T-cell (primary cell): ENCODE measurements around the gene SLC25A24. TPM values are rescaled to one million over a fixed set of nuclear protein-coding genes. Genes with fewer than 3 reads are reported as not detected.
"Not testable (repeated sequence)": the region's sequence is repeated elsewhere in the genome, so short reads cannot be mapped to it uniquely, and the experiment has no call there.

Source experiments
- ATAC-seq, 4 experiments: fragments of 200-7000 bp in 3 of 4; fragments of 150-1000 bp in 1 of 4; cut with Tn5 transposase; replicated peaks in 1 of 4; 1 replicate in 3 of 4; 2 replicates in 1 of 4; pipeline ENCODE4 v1.10.0; 2021; ENCODE audit warnings: moderate library complexity in 3 of 4, mild to moderate bottlenecking in 2 of 4, moderate number of reproducible peaks in 1 of 4
- CTCF ChIA-PET, 2 donors: fragments of 300-600 bp; sonication (Branson Sonifier 250); formaldehyde crosslinking; loops; one replicate each; lab custom pipeline; 2022; ENCODE audit warnings: antibody characterized with exemption in 2 of 2; lab: Charles Lee
- POLR2A ChIA-PET, 2 donors: fragments of 300-600 bp; sonication (Branson Sonifier 250); formaldehyde crosslinking; loops; one replicate each; lab custom pipeline; 2022; ENCODE audit warnings: antibody characterized with exemption in 2 of 2; lab: Charles Lee
- DNase-seq, 35 experiments: peaks; one replicate each; pipeline versions ENCODE4 v3.0.0 to v3.0.0-alpha.2; 2013 to 2023
- H3K27ac ChIP-seq: one replicate; pipeline ENCODE4 v1.5.1; 2013; ENCODE audit warnings: low read length
- H3K27me3 ChIP-seq, 2 experiments: replicated peaks in 1 of 2; 1 replicate in 1 of 2; 2 replicates in 1 of 2; pipeline versions ENCODE4 v1.6.1 to v1.7.0; 2013; ENCODE audit warnings: low read length in 1 of 2, mixed read lengths in 1 of 2; ENCODE audit not compliant: control insufficient read depth in 2 of 2, insufficient read depth in 2 of 2; ENCODE audit errors: extremely low read depth in 1 of 2
- H3K36me3 ChIP-seq, 2 donors: 1 replicate in 1 of 2; 2 replicates in 1 of 2; pipeline versions ENCODE4 v1.6.1 to v1.7.0; 2013; ENCODE audit warnings: low read length in 1 of 2; ENCODE audit not compliant: control insufficient read depth in 2 of 2, insufficient read depth in 1 of 2; ENCODE audit errors: extremely low read depth in 1 of 2
- H3K4me1 ChIP-seq, 2 experiments: 1 replicate in 1 of 2; 2 replicates in 1 of 2; pipeline versions ENCODE4 v1.6.1 to v1.7.0; 2013; ENCODE audit warnings: low read length in 2 of 2, mixed read lengths in 1 of 2; ENCODE audit not compliant: insufficient read depth in 2 of 2, control insufficient read depth in 1 of 2; ENCODE audit errors: extremely low read depth in 1 of 2
- H3K4me3 ChIP-seq, 2 donors: 1 replicate in 1 of 2; 2 replicates in 1 of 2; pipeline versions ENCODE4 v1.5.1 to v1.7.0; 2013; ENCODE audit warnings: mild to moderate bottlenecking in 2 of 2, low read length in 1 of 2, moderate library complexity in 1 of 2; ENCODE audit not compliant: control insufficient read depth in 1 of 2; ENCODE audit errors: extremely low read depth in 1 of 2
- H3K9me3 ChIP-seq: 2 replicates; pipeline ENCODE4 v1.7.0; 2013
- H3K27ac Mint-ChIP-seq, 2 donors: one replicate each; pipeline ENCODE4 v1.8.0; 2020 to 2021; ENCODE audit warnings: mild to moderate bottlenecking in 2 of 2, mixed read lengths in 2 of 2
- H3K27me3 Mint-ChIP-seq, 2 donors: one replicate each; pipeline ENCODE4 v1.8.0; 2021 to 2022; ENCODE audit warnings: mixed read lengths in 2 of 2
- H3K36me3 Mint-ChIP-seq: one replicate; pipeline ENCODE4 v1.8.0; 2021; ENCODE audit warnings: mixed read lengths
- H3K4me1 Mint-ChIP-seq, 3 donors: one replicate each; pipeline ENCODE4 v1.8.0; 2020 to 2022; ENCODE audit warnings: mixed read lengths in 3 of 3, mild to moderate bottlenecking in 1 of 3
- H3K4me3 Mint-ChIP-seq, 3 donors: one replicate each; pipeline ENCODE4 v1.8.0; 2020 to 2022; ENCODE audit warnings: mild to moderate bottlenecking in 3 of 3, mixed read lengths in 3 of 3, moderate library complexity in 3 of 3
- H3K9me3 Mint-ChIP-seq, 3 donors: one replicate each; pipeline ENCODE4 v1.8.0; 2020 to 2022; ENCODE audit warnings: mixed read lengths in 3 of 3
- WGBS: methylation state at CpG from one replicate; pipeline ENCODE4 v1.1.5; 2013; ENCODE audit warnings: missing lambda C conversion rate; ENCODE audit not compliant: insufficient coverage; 5-methylcytosine and 5-hydroxymethylcytosine counted together
- total RNA-seq, 35 experiments: library from RNA in 6 of 35; stranded (reverse) in 6 of 35; fragments of 120-200 nt in 1 of 35; gene quantifications; one replicate each; pipeline versions ENCODE4 v1.2.1 to v1.2.4 and lab custom pipeline; 2013 to 2026

The SLC25A24 gene
- total RNA-seq, 5 donors from 2014 or later (not counting 1 experiment from before 2014, with no cell fraction given) = 8.9 to 19.3 (median 15.5) TPM

GRCh38 chr1:108158893-108159453, 41.2 kb downstream of the SLC25A24 start:
- Mint-ChIP-seq H3K4me3 (no peak overlapping the region), H3K27ac (no peak overlapping the region), H3K9me3 (no peaks in the 10 kb centered on the region), H3K36me3 (peaks cover 39% of the 10 kb centered on the region), H3K27me3 (no peaks in the 10 kb centered on the region), H3K4me1 (no peaks in the 10 kb centered on the region)
- ATAC-seq (no peak), DNase-seq (no peak)
- Histone ChIP-seq H3K4me1 (no peaks in the 10 kb centered on the region), H3K4me3 (no peak overlapping the region), H3K27me3 (no peaks in the 10 kb centered on the region), H3K27ac (no peak overlapping the region), H3K36me3 (peaks cover 0 to 4% of the 10 kb centered on the region in 2 donors), H3K9me3 (no peaks in the 10 kb centered on the region)
- WGBS = 97% methylated on average over 6 of the region's 7 CpGs
- ChIA-PET CTCF (no interaction called here), POLR2A (no interaction called here)

DNA sequence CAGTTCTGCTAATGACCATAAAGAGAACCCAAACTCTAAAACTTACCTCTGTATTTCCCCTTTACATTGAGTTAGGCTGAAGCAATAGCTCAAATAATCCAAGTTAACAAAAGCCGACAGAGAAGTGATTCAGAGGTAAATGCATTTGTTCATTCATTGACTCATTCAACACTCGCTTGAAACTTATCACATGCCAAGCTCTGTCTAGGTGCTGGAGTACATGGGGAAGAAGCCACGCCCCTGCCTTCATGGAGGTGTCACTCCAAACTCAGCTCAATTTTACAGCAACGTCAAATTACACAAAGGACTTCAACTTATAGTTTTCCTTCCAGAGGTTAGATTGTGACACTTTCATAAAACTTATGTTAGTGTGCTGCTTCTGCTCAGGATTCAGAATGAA, 45.8 kb downstream of the SLC25A24 start:
- no CpG with 5 or more reads among the region's 4 CpGs for WGBS
- Mint-ChIP-seq H3K36me3 (peaks cover 34% of the 10 kb centered on the region), H3K4me1 (no peaks in the 10 kb centered on the region), H3K27me3 (no peaks in the 10 kb centered on the region), H3K4me3 (no peak overlapping the region), H3K27ac (no peak overlapping the region), H3K9me3 (no peaks in the 10 kb centered on the region)
- no peak for ATAC-seq
- no peaks in the 10 kb centered on the region for H3K27me3 ChIP-seq
- H3K9me3 ChIP-seq = no peaks in the 10 kb centered on the region
- ChIA-PET POLR2A (no interaction called here), CTCF (no interaction called here)
- no peak overlapping the region for H3K27ac ChIP-seq
- H3K4me1 ChIP-seq = no peaks in the 10 kb centered on the region
- DNase-seq = no peak
- no peak overlapping the region for H3K4me3 ChIP-seq
- peaks cover 0 to 24% of the 10 kb centered on the region in 2 donors for H3K36me3 ChIP-seq

DNA sequence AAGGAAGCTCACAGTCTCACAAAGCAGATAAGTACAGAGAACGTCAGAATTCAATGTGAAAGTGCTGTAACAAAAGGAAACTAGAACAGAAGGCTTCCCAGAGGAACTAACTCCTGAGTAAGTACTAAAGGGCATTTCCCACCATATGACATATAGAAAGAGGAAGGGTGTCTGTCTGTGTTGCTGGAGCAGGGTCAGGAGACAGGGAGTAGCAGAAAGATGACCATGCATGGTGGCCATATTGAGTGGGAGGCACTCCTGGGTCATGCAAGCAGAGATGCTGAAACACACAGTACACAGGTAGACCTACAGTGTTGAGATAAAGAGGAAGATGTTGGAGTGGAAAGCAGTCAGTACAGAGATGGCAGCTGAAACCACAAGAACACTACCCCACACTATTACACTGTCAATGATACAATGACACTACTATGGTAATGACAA, 47.3 kb downstream of the SLC25A24 start:
- DNase-seq (no peak), ATAC-seq (no peak)
- 80% methylated on average over 1 of the region's 1 CpG for WGBS
- Mint-ChIP-seq H3K27ac (no peak overlapping the region), H3K9me3 (no peaks in the 10 kb centered on the region), H3K27me3 (no peaks in the 10 kb centered on the region), H3K36me3 (peaks cover 43% of the 10 kb centered on the region), H3K4me1 (no peaks in the 10 kb centered on the region), H3K4me3 (no peak overlapping the region)
- Histone ChIP-seq H3K27ac (no peak overlapping the region), H3K9me3 (no peaks in the 10 kb centered on the region), H3K4me3 (no peak overlapping the region), H3K36me3 (peaks cover 0 to 36% of the 10 kb centered on the region in 2 donors), H3K27me3 (no peaks in the 10 kb centered on the region), H3K4me1 (no peaks in the 10 kb centered on the region)
- CTCF ChIA-PET = no interaction called here
- POLR2A ChIA-PET = no interaction called here

GRCh38 chr1:108151548-108151947, 48.6 kb downstream of the SLC25A24 start:
- Mint-ChIP-seq H3K9me3 (peaks cover 0 to 3% (median 0%) of the 10 kb centered on the region in 3 donors), H3K36me3 (peaks cover 51% of the 10 kb centered on the region), H3K27ac (no peak overlapping the region), H3K4me3 (no peak overlapping the region), H3K4me1 (no peaks in the 10 kb centered on the region), H3K27me3 (no peaks in the 10 kb centered on the region)
- H3K27ac ChIP-seq = no peak overlapping the region
- no peak for DNase-seq
- WGBS = 100% methylated on average over 1 of the region's 1 CpG
- H3K9me3 ChIP-seq = no peaks in the 10 kb centered on the region
- POLR2A ChIA-PET = no interaction called here
- no peaks in the 10 kb centered on the region for H3K4me1 ChIP-seq
- peaks cover 0 to 32% of the 10 kb centered on the region in 2 donors for H3K36me3 ChIP-seq
- no peak for ATAC-seq
- no peak overlapping the region for H3K4me3 ChIP-seq
- CTCF ChIA-PET = no interaction called here
- no peaks in the 10 kb centered on the region for H3K27me3 ChIP-seq

GRCh38 chr1:108149796-108150467, 50.2 kb downstream of the SLC25A24 start:
- Histone ChIP-seq H3K9me3 (no peaks in the 10 kb centered on the region), H3K4me1 (no peaks in the 10 kb centered on the region), H3K27ac (no peak overlapping the region), H3K27me3 (no peaks in the 10 kb centered on the region), H3K4me3 (no peak overlapping the region), H3K36me3 (peaks cover 0 to 32% of the 10 kb centered on the region in 2 donors)
- no peak for ATAC-seq
- WGBS = no CpG with 5 or more reads among the region's 3 CpGs
- H3K9me3 Mint-ChIP-seq = peaks cover 0 to 7% (median 3%) of the 10 kb centered on the region in 3 donors
- POLR2A ChIA-PET = no interaction called here
- no peaks in the 10 kb centered on the region for H3K27me3 Mint-ChIP-seq
- CTCF ChIA-PET = interaction anchor here in 1 of 2 donors (0.7 kb wide), 1 partner anchor 9 kb away, joined by 3 read pairs; no protein-coding TSS in a partner anchor
- no peaks in the 10 kb centered on the region for H3K4me1 Mint-ChIP-seq
- H3K27ac Mint-ChIP-seq = no peak overlapping the region
- H3K4me3 Mint-ChIP-seq = no peak overlapping the region
- peaks cover 52% of the 10 kb centered on the region for H3K36me3 Mint-ChIP-seq
- no peak for DNase-seq

- WGBS = no CpG with 5 or more reads among the region's 1 CpG
- H3K27me3 ChIP-seq, H3K27me3 Mint-ChIP-seq, CTCF ChIA-PET, H3K27ac ChIP-seq, H3K4me1 ChIP-seq, H3K4me1 Mint-ChIP-seq, ATAC-seq, POLR2A ChIA-PET, H3K4me3 Mint-ChIP-seq, H3K27ac Mint-ChIP-seq, H3K4me3 ChIP-seq, DNase-seq, H3K9me3 ChIP-seq: not testable (repeated sequence)
- H3K9me3 Mint-ChIP-seq = peaks cover 0 to 13% (median 3%) of the 10 kb centered on the region in 3 donors
- H3K36me3 Mint-ChIP-seq = peaks cover 82% of the 10 kb centered on the region
- peaks cover 0 to 15% of the 10 kb centered on the region in 2 donors for H3K36me3 ChIP-seq
Measured at GRCh38 chr1:108144569-108144968, 55.6 kb downstream of the SLC25A24 start.
